HUES64 (cell line): ENCODE data around the gene CTPS1.

Experiments
- H3K27ac ChIP-seq: 2 replicates; pipeline ENCODE4 v1.7.0; 2013; ENCODE audit warnings: low read depth, low read length, inconsistent platforms
- H3K27me3 ChIP-seq: 2 replicates; pipeline ENCODE4 v1.6.1; 2013; ENCODE audit warnings: mild to moderate bottlenecking, low read length; ENCODE audit not compliant: insufficient read depth
- H3K36me3 ChIP-seq: 2 replicates; pipeline ENCODE4 v1.6.1; 2013; ENCODE audit warnings: mild to moderate bottlenecking, low read length; ENCODE audit not compliant: insufficient read depth
- H3K4me1 ChIP-seq: 2 replicates; pipeline ENCODE4 v1.6.1; 2013; ENCODE audit warnings: mild to moderate bottlenecking, low read length, moderate library complexity; ENCODE audit not compliant: insufficient read depth
- H3K4me3 ChIP-seq: 2 replicates; pipeline ENCODE4 v1.5.1; 2013; ENCODE audit warnings: mild to moderate bottlenecking, low read length, moderate library complexity
- H3K9ac ChIP-seq: 2 replicates; pipeline ENCODE4 v1.6.1; 2013; ENCODE audit warnings: mild to moderate bottlenecking, low read depth, low read length
- H3K9me3 ChIP-seq: 2 replicates; pipeline ENCODE4 v1.6.1; 2013; ENCODE audit warnings: low read depth, low read length; ENCODE audit not compliant: insufficient read depth
- WGBS: fragments of 150-250, 120-280 bp; methylation state at CpG from one replicate; pipeline ENCODE4 v1.1.7; 2013; ENCODE audit warnings: missing lambda C conversion rate; 5-methylcytosine and 5-hydroxymethylcytosine counted together

CTPS1 gene

DNA sequence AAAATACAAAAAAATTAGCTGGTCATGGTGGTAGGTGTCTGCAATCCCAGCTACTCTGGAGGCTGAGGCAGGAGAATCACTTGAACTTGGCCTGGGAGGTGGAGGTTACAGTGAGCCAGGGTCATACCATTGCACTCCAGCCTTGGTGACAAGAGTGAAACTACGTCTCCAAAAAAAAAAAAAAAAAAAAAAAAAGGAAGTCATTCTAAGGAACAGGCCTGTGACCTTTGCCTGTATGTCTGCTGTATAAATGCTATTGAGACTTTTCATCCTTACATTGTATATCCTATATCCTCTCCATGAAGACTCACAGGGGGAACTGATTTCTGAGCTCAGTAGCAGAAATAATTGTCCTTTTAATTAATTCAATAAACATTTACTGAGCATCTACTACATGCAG is 7.5 kb upstream of the CTPS1 start:
- no peaks in the 10 kb centered on the region for H3K36me3 ChIP-seq
- no peaks in the 10 kb centered on the region for H3K9me3 ChIP-seq
- H3K4me3 ChIP-seq = no peak overlapping the region
- 100% methylated on average over 1 of the region's 1 CpG for whole genome bisulfite sequencing
- no peak overlapping the region for H3K9ac ChIP-seq
- H3K27me3 ChIP-seq = no peaks in the 10 kb centered on the region
- no peaks in the 10 kb centered on the region for H3K4me1 ChIP-seq
- no peak overlapping the region for H3K27ac ChIP-seq

DNA sequence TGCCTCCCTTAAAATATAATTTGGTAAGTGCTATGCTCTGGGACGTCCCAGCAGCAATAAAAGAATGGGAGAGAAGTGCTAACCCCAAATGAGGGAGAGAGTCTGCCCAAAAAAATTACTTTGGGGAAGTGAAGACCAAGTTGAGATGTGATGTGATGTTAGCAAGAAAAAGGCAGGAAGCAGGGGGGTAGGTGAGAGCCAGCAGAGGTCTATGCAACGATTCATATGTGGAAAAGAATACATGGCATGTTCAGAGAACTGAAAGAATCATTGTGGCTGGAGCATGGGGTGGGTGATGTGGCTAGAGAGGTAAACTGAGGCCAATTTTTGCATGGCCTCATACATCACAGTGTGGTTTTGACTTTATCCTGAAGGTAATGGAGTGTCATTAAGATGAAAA is 5.6 kb upstream of the CTPS1 start:
- WGBS = 87% methylated on average over 2 of the region's 2 CpGs
- H3K36me3 ChIP-seq = no peaks in the 10 kb centered on the region
- H3K4me1 ChIP-seq = no peaks in the 10 kb centered on the region
- no peak overlapping the region for H3K27ac ChIP-seq
- no peak overlapping the region for H3K9ac ChIP-seq
- no peak overlapping the region for H3K4me3 ChIP-seq
- no peaks in the 10 kb centered on the region for H3K9me3 ChIP-seq
- no peaks in the 10 kb centered on the region for H3K27me3 ChIP-seq

- H3K36me3 ChIP-seq = no peaks in the 10 kb centered on the region
- H3K27me3 ChIP-seq = no peaks in the 10 kb centered on the region
- no peak overlapping the region for H3K27ac ChIP-seq
- WGBS = 89% methylated on average over 9 of the region's 9 CpGs
- H3K9ac ChIP-seq = no peak overlapping the region
- H3K4me1 ChIP-seq = no peaks in the 10 kb centered on the region
- H3K9me3 ChIP-seq = no peaks in the 10 kb centered on the region
- H3K4me3 ChIP-seq = no peak overlapping the region
These were observed 4.6 kb upstream of the CTPS1 start for GRCh38 chr1:40974945-40975344.

GRCh38 chr1:40976952-40977690 is 2.4 kb upstream of the CTPS1 start:
- no peak overlapping the region for H3K4me3 ChIP-seq
- H3K9ac ChIP-seq = no peak overlapping the region
- no peak overlapping the region for H3K27ac ChIP-seq
- WGBS = 91% methylated on average over 5 of the region's 5 CpGs
- peaks cover 8% of the 10 kb centered on the region; the same call in 1 of the 2 replicates for H3K4me1 ChIP-seq
- no peaks in the 10 kb centered on the region for H3K27me3 ChIP-seq
- H3K36me3 ChIP-seq = peaks cover 7% of the 10 kb centered on the region
- no peaks in the 10 kb centered on the region for H3K9me3 ChIP-seq

DNA sequence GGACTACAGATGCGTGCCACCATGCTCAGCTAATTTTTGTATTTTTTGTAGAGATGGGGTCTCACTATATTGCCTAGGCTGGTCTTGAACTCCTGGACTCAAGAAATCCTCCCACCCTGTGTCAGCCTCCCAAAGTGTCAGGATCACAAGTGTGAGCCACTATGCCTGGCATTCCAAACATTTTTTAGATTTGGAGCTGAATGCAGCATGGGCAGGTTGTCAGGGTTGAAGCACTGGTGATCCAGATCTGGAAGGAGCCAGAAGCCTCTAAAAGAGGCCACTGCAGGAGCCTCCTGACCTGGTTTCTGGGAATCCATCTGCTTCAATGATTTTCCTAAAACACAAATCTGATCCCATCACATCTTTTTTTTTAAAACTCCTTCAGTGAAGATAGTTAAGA is 1.8 kb upstream of the CTPS1 start:
- Histone ChIP-seq H3K9me3 (no peaks in the 10 kb centered on the region), H3K27ac (no peak overlapping the region), H3K9ac (no peak overlapping the region), H3K4me3 (no peak overlapping the region), H3K4me1 (peaks cover 8% of the 10 kb centered on the region; the same call in 1 of the 2 replicates), H3K36me3 (peaks cover 10% of the 10 kb centered on the region), H3K27me3 (no peaks in the 10 kb centered on the region)
- WGBS = 100% methylated on average over 1 of the region's 1 CpG

GRCh38 chr1:40978886-40979240 is 633 bp upstream of the CTPS1 start:
- Histone ChIP-seq H3K4me3 (peak overlapping the region; percentile 82), H3K9me3 (no peaks in the 10 kb centered on the region), H3K27me3 (no peaks in the 10 kb centered on the region), H3K4me1 (peaks cover 8% of the 10 kb centered on the region; the same call in 1 of the 2 replicates), H3K36me3 (peaks cover 22% of the 10 kb centered on the region), H3K27ac (peak overlapping the region; percentile 99; the same call in 1 of the 2 replicates), H3K9ac (peak overlapping the region; percentile 96)
- 22% methylated on average over 17 of the region's 17 CpGs for WGBS

DNA sequence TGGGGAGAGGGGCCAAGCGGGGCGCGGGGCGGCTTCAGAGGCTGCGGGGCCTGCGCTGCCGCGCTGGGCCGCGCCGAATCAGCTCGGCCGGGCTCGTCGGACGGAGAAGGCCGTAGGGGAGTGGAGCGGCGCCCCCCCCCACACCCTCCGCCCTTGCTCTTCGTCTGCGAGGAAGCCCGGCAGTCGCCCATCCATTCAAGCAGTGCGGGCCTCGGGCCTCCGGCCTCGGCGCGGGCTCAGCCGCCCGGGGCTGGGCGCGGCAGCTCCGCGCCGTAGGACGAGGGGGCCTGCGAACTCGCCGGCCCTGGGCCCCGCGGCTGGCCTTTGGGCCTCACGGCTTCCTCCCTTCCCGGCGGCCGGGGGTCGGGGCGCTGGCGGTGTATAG is 564 bp downstream of the CTPS1 start:
- Histone ChIP-seq H3K4me1 (peaks cover 8% of the 10 kb centered on the region; the same call in 1 of the 2 replicates), H3K9ac (peak overlapping the region; percentile 96), H3K4me3 (peak overlapping the region; percentile 82), H3K27ac (peak overlapping the region; percentile 99), H3K36me3 (peaks cover 34% of the 10 kb centered on the region), H3K27me3 (no peaks in the 10 kb centered on the region), H3K9me3 (no peaks in the 10 kb centered on the region)
- WGBS = under 1% methylated on average over 50 of the region's 50 CpGs

DNA sequence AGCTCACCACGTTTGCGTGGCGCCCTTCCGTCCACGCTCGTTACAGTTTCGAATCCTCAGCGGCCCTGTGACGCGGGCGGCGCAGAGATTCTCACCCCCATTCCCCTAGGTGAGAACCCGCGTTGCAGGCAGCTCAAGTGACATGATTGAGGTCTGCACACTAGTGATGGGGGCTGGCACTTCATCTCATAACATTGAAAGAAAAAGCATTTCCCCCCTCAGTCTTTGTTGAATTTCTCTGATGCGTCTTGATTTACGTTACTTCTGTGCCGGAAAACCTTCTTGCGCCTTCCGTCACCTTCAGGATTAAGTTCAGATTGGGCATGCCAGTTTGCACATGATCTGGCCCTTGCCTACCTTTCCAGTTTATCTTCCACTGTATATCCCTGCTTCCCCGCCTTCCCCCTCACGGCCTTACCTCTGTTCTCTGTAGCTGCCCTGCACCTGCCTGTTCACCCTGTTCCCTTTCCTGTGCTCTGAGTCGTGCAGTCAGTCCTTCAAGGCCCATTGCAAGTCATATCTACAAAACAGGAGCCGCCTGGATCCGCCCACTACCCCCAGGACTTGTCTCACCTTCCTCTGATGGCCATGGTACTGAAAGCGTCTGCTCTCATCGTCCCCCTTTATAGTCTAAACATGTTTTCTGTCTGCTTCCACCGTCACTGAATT is 1.1 kb downstream of the CTPS1 start:
- peak overlapping the region; percentile 99 for H3K27ac ChIP-seq
- H3K9me3 ChIP-seq = no peaks in the 10 kb centered on the region
- WGBS = 6% methylated on average over 27 of the region's 27 CpGs
- peak overlapping the region; percentile 96 for H3K9ac ChIP-seq
- H3K27me3 ChIP-seq = no peaks in the 10 kb centered on the region
- H3K36me3 ChIP-seq = peaks cover 39% of the 10 kb centered on the region
- peak overlapping the region; percentile 82 for H3K4me3 ChIP-seq
- peaks cover 8% of the 10 kb centered on the region; the same call in 1 of the 2 replicates for H3K4me1 ChIP-seq

GRCh38 chr1:40981691-40982448 is 2.4 kb downstream of the CTPS1 start:
- Histone ChIP-seq H3K9me3 (no peaks in the 10 kb centered on the region), H3K27ac (no peak overlapping the region), H3K4me3 (peak overlapping the region; percentile 82), H3K36me3 (peaks cover 52% of the 10 kb centered on the region), H3K4me1 (peaks cover 8% of the 10 kb centered on the region; the same call in 1 of the 2 replicates), H3K27me3 (no peaks in the 10 kb centered on the region), H3K9ac (0 out of 2 replicates have a peak overlapping the region, but pooled peaks have one; percentile 96)
- 84% methylated on average over 14 of the region's 14 CpGs for WGBS

DNA sequence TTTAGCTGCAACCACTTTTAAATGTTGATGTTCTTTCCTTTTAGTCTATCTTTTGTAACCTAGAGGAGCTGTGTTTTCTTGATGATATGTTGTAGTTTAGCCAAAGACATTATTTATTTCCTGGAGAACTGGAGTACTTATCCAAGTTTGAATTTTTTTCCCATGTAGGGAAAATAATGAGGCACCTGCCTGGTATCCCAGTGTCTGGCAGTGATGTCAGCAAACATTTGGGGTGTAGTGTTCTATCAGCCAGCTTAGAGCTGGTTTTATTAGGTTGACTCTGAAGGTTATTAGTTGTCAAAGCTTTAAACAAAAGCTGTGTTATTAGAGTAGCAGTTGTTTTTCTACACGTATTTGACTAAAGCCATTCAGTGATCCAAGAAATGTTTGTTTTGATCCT is 3.2 kb downstream of the CTPS1 start:
- WGBS = 93% methylated on average over 1 of the region's 1 CpG
- Histone ChIP-seq H3K9me3 (no peaks in the 10 kb centered on the region), H3K27me3 (no peaks in the 10 kb centered on the region), H3K4me1 (peaks cover 8% of the 10 kb centered on the region; the same call in 1 of the 2 replicates), H3K9ac (no peak overlapping the region), H3K4me3 (no peak overlapping the region), H3K36me3 (peaks cover 60% of the 10 kb centered on the region), H3K27ac (no peak overlapping the region)

- H3K4me3 ChIP-seq = no peak overlapping the region
- H3K27me3 ChIP-seq = no peaks in the 10 kb centered on the region
- no peak overlapping the region for H3K27ac ChIP-seq
- H3K9ac ChIP-seq = no peak overlapping the region
- no peaks in the 10 kb centered on the region for H3K9me3 ChIP-seq
- WGBS = 100% methylated on average over 1 of the region's 1 CpG
- H3K4me1 ChIP-seq = peaks cover 8% of the 10 kb centered on the region; the same call in 1 of the 2 replicates
- peaks cover 66% of the 10 kb centered on the region for H3K36me3 ChIP-seq
These were observed 3.8 kb downstream of the CTPS1 start for GRCh38 chr1:40983286-40983685.
